KMS-11 (cell line): ENCODE results near the gene CRYBB3.

ENCODE experiments used
- H2AFZ ChIP-seq: fragments of 200-600 bp; sonication (generic); 2 replicates; pipeline ENCODE4 v1.6.1; 2016; ENCODE audit warnings: antibody characterized with exemption, mixed run types, low read depth
- H3K27ac ChIP-seq: fragments of 200-600 bp; sonication (generic); 2 replicates; pipeline ENCODE4 v1.6.1; 2016; ENCODE audit warnings: mild to moderate bottlenecking, mixed run types
- H3K27me3 ChIP-seq: fragments of 200-600 bp; sonication (generic); 2 replicates; pipeline ENCODE4 v1.6.1; 2017; ENCODE audit warnings: mild to moderate bottlenecking, low read depth, mixed run types, moderate library complexity; ENCODE audit not compliant: insufficient read depth
- H3K36me3 ChIP-seq: fragments of 200-600 bp; sonication (generic); 2 replicates; pipeline ENCODE4 v1.6.1; 2017; ENCODE audit warnings: mild to moderate bottlenecking, mixed run types; ENCODE audit not compliant: insufficient read depth
- H3K4me1 ChIP-seq: fragments of 200-600 bp; sonication (generic); 2 replicates; pipeline ENCODE4 v1.6.1; 2016; ENCODE audit warnings: mild to moderate bottlenecking, low read depth, mixed run types; ENCODE audit not compliant: poor library complexity, severe bottlenecking
- H3K4me2 ChIP-seq: fragments of 200-600 bp; sonication (generic); 2 replicates; pipeline ENCODE4 v1.7.0; 2016; ENCODE audit warnings: mild to moderate bottlenecking, mixed run types
- H3K4me3 ChIP-seq: fragments of 200-600 bp; sonication (generic); IDR thresholded peaks from 2 replicates; pipeline ENCODE4 v1.6.1; 2017; ENCODE audit warnings: low read depth, low read length, mixed read lengths; ENCODE audit not compliant: insufficient read depth
- H3K79me2 ChIP-seq: fragments of 200-600 bp; sonication (generic); 2 replicates; pipeline ENCODE4 v1.6.1; 2016; ENCODE audit warnings: low read depth, mixed run types; ENCODE audit not compliant: insufficient read depth
- H3K9ac ChIP-seq: fragments of 200-600 bp; sonication (generic); 2 replicates; pipeline ENCODE4 v1.6.1; 2016; ENCODE audit warnings: mild to moderate bottlenecking, mixed run types
- H4K20me1 ChIP-seq: fragments of 200-600 bp; sonication (generic); 2 replicates; pipeline ENCODE4 v1.6.1; 2016; ENCODE audit warnings: mild to moderate bottlenecking, mixed run types; ENCODE audit not compliant: insufficient read depth
- TF ChIP-seq, protein P1 (sequence below): fragments of 200-600 bp; sonication (generic); conservative IDR thresholded peaks from 2 replicates; pipeline ENCODE4 v1.6.1; 2017; ENCODE audit warnings: low read depth, mild to moderate bottlenecking, antibody characterized with exemption, low read length, moderate library complexity, mixed read lengths

The CRYBB3 gene

DNA sequence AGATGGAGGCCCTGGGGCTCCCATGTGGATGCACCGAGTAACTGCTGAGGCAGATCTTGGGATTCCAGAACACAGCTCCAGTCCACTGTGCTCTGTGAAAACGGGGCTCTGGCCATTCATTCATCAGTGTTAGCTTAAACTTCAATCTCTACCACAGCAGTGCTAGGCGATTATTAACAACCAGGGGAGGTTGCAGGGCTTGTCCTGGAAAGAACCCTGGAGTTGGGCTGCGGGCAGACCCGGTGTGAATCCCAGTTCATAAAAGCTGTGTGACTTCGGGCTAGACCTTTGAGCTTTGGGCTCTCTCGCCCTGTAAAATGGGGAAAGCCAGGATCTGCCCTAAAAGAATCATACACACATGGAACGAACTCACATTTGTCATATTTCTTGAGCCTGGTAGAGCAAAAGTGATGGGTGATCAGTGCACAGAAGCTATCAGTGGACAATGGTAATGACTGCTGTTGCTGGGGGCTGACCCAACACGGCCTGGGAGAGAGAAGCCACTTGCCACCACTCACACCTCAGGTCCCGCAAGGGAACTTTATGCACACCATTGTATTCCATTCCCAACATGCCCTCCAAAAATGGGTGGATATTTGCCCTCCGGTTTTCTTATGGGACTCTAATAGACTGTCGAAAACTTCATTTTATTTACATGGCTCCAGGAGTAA is 15.6 kb upstream of the CRYBB3 start:
- Histone ChIP-seq H4K20me1 (no peaks in the 10 kb centered on the region), H2AFZ (no peak overlapping the region), H3K27ac (no peak overlapping the region), H3K4me2 (no peak overlapping the region), H3K4me1 (no peaks in the 10 kb centered on the region), H3K27me3 (no peaks in the 10 kb centered on the region), H3K79me2 (no peaks in the 10 kb centered on the region), H3K36me3 (no peaks in the 10 kb centered on the region), H3K9ac (no peak overlapping the region), H3K4me3 (no peak overlapping the region)
- TF ChIP-seq, protein P1, sequence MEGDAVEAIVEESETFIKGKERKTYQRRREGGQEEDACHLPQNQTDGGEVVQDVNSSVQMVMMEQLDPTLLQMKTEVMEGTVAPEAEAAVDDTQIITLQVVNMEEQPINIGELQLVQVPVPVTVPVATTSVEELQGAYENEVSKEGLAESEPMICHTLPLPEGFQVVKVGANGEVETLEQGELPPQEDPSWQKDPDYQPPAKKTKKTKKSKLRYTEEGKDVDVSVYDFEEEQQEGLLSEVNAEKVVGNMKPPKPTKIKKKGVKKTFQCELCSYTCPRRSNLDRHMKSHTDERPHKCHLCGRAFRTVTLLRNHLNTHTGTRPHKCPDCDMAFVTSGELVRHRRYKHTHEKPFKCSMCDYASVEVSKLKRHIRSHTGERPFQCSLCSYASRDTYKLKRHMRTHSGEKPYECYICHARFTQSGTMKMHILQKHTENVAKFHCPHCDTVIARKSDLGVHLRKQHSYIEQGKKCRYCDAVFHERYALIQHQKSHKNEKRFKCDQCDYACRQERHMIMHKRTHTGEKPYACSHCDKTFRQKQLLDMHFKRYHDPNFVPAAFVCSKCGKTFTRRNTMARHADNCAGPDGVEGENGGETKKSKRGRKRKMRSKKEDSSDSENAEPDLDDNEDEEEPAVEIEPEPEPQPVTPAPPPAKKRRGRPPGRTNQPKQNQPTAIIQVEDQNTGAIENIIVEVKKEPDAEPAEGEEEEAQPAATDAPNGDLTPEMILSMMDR = no peak

DNA sequence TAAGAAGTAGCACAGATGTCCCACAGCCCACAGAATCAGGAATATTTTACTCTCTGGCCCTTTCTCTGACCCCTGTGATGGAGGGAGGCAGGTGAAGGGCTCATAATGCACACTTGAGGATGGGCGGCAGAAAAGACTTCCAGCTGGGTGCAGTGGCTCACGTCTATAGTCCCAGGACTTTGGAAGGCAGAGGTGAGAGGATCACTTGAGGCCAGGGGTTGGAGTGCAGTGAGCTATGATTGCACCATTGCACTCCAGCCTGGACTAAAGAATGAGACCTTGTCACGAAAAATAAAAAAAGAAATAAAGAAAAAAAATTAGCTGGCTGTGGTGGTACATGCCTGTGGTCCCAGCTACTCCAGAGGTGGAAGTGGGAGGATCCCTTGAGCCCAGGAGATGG is 13.5 kb upstream of the CRYBB3 start:
- Histone ChIP-seq H2AFZ (no peak overlapping the region), H3K9ac (no peak overlapping the region), H3K4me1 (no peaks in the 10 kb centered on the region), H3K4me2 (no peak overlapping the region), H3K27ac (no peak overlapping the region), H3K79me2 (no peaks in the 10 kb centered on the region), H3K4me3 (no peak overlapping the region), H3K27me3 (no peaks in the 10 kb centered on the region), H3K36me3 (no peaks in the 10 kb centered on the region), H4K20me1 (no peaks in the 10 kb centered on the region)
- TF ChIP-seq, protein P1 = no peak

DNA sequence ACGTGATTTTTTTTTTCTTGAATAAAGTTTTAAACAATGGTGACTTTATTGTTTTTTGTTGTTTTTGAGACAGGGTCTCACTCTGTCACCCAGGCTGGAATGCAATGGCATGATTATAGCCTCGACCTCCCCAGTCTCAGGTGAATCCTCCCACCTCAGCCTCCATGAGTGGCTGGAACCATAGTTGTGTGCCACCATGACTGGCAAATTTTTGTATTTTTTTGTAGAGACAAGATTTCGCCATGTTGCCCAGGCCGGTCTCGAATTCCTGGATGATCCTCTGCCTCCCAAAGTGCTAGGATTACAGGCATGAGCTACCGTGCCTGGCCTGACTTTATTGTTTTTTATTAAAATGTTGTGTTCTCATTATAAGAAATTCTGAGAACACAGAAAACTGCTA is 12.2 kb upstream of the CRYBB3 start:
- Histone ChIP-seq H4K20me1 (no peaks in the 10 kb centered on the region), H3K4me1 (no peaks in the 10 kb centered on the region), H3K79me2 (no peaks in the 10 kb centered on the region), H3K4me2 (no peak overlapping the region), H3K27me3 (no peaks in the 10 kb centered on the region), H2AFZ (no peak overlapping the region), H3K9ac (no peak overlapping the region), H3K36me3 (no peaks in the 10 kb centered on the region), H3K27ac (no peak overlapping the region), H3K4me3 (no peak overlapping the region)
- TF ChIP-seq, protein P1 = no peak

DNA sequence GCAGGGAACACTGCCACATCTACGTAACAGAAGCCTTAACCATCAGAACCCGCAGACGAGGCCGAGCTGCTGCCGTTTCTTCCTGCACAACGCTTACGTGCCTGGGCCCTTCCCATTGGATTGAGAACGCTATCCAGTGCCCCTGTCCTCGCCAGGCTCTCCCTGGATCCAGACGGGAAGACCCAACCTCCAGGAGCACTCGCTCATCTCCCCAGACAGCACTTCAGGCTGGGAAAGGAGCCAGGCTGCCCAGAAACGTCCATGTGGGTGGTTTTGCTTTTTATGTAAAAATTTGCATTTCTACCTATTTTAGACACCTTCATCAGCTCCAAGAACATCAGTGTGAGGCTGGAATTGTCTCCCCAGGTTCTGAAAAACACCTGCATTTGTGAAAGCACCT is 7.3 kb upstream of the CRYBB3 start:
- no peak overlapping the region for H3K4me2 ChIP-seq
- no peak overlapping the region for H3K27ac ChIP-seq
- no peaks in the 10 kb centered on the region for H3K27me3 ChIP-seq
- no peak overlapping the region for H2AFZ ChIP-seq
- no peaks in the 10 kb centered on the region for H3K36me3 ChIP-seq
- H4K20me1 ChIP-seq = no peaks in the 10 kb centered on the region
- no peak overlapping the region for H3K9ac ChIP-seq
- no peaks in the 10 kb centered on the region for H3K79me2 ChIP-seq
- no peaks in the 10 kb centered on the region for H3K4me1 ChIP-seq
- H3K4me3 ChIP-seq = no peak overlapping the region
- TF ChIP-seq, protein P1 = no peak
